ENCODE results near the gene COG3.

Gene COG3

DNA sequence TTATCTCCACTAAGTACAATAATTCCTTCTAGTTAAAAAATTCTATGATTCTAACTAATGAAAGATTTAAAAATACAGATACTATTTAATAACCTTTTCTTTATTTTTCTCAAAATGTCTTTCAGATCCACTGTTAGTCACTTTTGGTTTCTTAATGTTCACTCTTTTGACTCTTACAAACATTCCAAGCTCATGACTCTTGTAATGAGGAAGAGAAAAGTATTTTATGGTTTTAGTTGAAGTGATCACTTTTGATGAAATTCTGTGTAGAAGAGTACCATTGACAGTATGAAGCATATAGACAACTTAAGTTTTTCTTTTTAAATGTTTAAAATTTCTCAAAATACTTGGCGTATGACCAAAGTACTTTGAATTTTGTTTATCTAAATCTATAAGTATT is 27.8 kb downstream of the COG3 start:
- TF ChIP-seq ZFX (IDR thresholded peaks at IDR 0.05): no peak
- no peak overlapping the region for H3K27ac ChIP-seq

DNA sequence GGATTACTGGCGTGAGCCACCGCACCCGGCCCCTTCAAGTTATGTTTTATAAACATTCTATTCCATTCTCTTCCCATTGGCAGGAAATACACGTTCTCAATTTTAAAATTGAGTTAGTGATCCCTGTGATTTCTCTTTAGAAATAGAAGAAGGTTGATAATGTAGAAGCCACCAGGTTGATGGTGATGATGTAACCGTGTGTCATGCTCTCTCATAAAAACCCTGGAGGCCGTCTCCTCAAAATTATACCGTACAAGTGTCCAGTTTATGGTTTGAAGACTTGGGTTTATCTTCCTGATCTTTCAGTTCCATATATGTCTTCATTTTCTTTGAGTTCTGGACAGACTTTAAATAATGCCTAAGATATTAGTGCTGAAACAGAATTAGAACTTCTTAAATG is 32.2 kb downstream of the COG3 start:
- TF ChIP-seq ZFX (IDR thresholded peaks at IDR 0.05): no peak
- TF ChIP-seq, protein P1, sequence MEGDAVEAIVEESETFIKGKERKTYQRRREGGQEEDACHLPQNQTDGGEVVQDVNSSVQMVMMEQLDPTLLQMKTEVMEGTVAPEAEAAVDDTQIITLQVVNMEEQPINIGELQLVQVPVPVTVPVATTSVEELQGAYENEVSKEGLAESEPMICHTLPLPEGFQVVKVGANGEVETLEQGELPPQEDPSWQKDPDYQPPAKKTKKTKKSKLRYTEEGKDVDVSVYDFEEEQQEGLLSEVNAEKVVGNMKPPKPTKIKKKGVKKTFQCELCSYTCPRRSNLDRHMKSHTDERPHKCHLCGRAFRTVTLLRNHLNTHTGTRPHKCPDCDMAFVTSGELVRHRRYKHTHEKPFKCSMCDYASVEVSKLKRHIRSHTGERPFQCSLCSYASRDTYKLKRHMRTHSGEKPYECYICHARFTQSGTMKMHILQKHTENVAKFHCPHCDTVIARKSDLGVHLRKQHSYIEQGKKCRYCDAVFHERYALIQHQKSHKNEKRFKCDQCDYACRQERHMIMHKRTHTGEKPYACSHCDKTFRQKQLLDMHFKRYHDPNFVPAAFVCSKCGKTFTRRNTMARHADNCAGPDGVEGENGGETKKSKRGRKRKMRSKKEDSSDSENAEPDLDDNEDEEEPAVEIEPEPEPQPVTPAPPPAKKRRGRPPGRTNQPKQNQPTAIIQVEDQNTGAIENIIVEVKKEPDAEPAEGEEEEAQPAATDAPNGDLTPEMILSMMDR (conservative IDR thresholded peaks at IDR 0.05): no peak
- H3K27ac ChIP-seq: no peak overlapping the region

DNA sequence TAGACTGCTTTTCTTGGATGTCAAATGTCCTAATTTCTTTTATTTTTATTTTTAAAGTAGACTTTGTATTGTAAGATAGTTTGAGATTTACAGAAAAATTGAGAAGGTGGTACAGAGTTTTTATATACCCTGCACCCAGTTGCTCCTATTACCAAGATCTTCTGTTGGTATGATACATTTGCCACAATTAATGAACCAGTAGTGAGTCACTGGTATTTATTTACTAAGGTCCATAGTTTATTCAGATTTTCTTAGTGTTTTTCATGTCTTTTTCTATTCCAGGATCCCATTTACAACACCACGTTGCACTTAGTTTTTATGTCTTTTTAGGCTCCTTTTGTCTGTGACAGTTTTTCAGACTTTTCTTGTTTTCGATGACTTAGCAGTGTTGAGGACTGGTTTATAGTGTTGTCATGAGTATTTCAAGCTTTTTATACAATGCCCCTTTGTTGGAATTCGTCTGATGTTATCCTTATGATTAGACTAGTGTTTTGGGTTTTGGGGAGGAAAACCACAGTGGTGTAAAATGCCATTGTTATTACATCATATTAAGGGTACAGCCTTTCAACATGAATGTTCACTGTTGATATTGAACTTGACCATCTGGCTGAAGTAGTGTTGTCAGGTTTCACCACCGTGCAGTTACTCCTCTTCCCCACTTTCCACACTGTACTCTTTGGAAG is 35.9 kb downstream of the COG3 start:
- H3K27ac ChIP-seq: no peak overlapping the region
- TF ChIP-seq, protein P1 (conservative IDR thresholded peaks at IDR 0.05): no peak
- TF ChIP-seq ZFX (IDR thresholded peaks at IDR 0.05): no peak

DNA sequence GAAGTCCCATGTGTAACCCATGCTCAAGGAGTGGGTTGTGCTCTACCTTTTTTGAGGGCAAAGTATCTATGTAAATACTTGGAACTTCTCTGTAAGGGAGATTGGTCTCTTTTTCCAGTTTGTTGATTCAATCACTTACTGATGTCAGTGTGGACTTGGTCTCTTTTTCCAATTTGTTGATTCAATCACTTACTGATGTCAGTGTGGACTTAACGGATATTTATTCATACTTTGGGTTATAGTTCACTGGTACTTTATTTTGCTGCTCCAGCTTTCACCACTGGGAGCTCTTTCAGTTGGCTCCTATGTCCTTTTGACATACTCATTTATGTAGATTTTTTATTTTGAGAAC is 36.4 kb downstream of the COG3 start:
- TF ChIP-seq ZFX (IDR thresholded peaks at IDR 0.05): no peak
- TF ChIP-seq, protein P1 (conservative IDR thresholded peaks at IDR 0.05): no peak
- no peak overlapping the region for H3K27ac ChIP-seq

DNA sequence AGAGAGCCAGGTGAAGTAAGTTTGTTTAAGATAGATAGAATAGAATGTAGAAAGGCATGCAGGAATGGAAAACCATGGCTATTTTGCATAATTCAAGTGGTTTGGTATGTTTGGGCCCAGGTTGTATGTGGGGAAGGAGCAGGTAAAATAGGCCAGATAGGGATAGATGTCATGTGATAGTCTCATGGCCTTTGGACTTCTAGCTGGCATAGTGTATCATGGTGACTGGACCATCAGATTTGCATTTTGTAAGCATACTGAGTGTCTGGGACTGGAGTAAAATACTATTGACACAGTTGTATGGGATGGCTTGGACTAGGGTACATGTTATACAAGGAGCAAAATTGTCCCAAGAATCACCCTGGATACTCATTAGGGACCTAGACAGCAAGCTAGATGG is 38.9 kb downstream of the COG3 start:
- no peak for TF ChIP-seq ZFX (IDR thresholded peaks at IDR 0.05)
- TF ChIP-seq, protein P1 (conservative IDR thresholded peaks at IDR 0.05): no peak
- no peak overlapping the region for H3K27ac ChIP-seq

DNA sequence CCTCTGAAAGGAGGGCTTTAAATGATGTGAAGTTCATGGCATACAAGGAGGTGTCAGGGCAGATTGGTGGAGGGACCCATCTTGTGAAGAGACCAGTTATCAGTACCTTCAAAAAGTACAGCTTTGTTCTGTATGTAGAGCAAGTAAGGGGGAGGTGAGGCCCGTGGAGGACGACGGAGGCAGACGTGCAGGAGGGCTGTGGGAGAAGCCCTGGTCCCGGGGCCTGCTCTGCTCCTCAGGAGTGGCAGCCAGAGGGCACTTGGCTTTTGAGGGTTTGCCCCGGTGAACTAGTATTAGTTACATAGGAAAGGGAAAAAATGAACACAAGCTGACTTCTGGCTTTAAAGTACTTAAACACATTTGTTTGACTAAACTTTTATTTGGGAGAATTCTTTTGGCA is 42.1 kb downstream of the COG3 start:
- H3K27ac ChIP-seq: no peak overlapping the region
- TF ChIP-seq, protein P1 (conservative IDR thresholded peaks at IDR 0.05): no peak
- no peak for TF ChIP-seq ZFX (IDR thresholded peaks at IDR 0.05)

DNA sequence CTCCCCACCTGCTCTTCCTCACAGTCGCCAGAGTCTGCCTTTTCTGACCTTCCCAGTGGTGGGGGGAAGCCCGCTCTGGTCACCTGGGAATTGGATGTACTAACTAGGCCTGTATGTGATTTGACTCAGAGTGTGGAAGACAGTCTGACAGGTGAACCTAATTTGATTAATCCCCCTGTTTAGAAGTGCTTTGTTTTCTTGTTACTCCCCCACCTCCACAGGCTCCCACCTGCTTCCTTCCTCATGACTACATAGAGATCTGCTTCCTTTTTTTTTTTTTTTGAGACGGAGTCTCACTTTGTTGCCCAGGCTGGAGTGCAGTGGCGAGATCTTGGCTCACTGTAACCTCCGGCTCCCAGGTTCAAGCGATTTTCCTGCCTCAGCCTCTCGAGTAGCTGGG is 44.0 kb downstream of the COG3 start:
- TF ChIP-seq, protein P1 (conservative IDR thresholded peaks at IDR 0.05): no peak
- TF ChIP-seq ZFX (IDR thresholded peaks at IDR 0.05): no peak
- H3K27ac ChIP-seq: no peak overlapping the region

DNA sequence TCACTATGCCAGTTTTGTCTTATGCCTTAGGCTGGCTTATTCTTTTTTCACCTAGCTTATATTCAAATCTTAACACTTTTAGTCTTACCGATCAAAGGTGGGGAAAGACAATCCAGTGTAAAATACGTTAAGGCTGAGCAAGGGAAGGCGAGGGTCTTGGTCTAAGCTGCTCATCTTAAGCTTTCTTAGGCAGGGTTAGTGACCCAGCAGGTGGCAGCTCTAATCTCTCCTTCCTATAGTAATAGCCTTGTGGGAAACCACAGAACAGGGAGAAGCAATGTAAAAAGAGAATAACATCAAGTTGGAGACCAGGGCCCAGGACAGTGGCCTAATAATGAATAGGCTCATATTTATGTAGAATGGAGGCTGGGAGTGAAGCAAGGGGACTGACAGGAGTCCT is 45.9 kb downstream of the COG3 start:
- H3K27ac ChIP-seq: no peak overlapping the region
- TF ChIP-seq, protein P1 (conservative IDR thresholded peaks at IDR 0.05): no peak
- no peak for TF ChIP-seq ZFX (IDR thresholded peaks at IDR 0.05)

Data from C4-2B (cell line).